Stimulated activated CD4-positive, alpha-beta T cell treated with anti-CD3 and anti-CD28 coated beads, Interleukin-15, amount 100 ng/mL, for 1 hour (primary cell): Measurements from ENCODE around the gene OR5M3.

Experiments used
- DNase-seq, 2 donors: peaks; one replicate each; pipeline ENCODE4 v3.0.0-alpha.2; 2020; ENCODE audit warnings: low read depth in 1 of 2, low spot score in 1 of 2

The OR5M3 gene

DNA sequence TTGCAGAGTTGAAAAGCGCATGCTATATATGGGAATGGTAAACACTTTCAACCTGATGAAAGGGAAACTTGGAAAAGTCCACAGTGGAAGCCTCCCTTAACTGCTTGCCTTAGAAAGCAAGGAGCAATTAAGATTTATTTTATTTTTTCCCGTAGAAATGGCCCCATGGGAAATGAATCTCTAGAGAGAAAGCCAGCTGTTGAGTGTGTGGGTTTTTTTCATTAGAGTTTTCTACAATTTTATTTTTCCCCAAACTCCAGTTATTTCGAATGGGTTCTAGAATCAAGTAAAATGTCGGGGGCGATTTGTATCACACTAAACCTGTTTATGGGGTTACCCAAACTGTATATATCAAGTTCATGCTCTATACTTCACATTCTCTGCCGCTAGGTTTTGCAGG is at the start of gene OR5M3:
Gene OR5M3, minus strand, starts transcription at position 101 of the 400 bp plus-strand sequence. CDS start 2,855 bp downstream, outside the sequence.
- DNase-seq, result no peak

DNA sequence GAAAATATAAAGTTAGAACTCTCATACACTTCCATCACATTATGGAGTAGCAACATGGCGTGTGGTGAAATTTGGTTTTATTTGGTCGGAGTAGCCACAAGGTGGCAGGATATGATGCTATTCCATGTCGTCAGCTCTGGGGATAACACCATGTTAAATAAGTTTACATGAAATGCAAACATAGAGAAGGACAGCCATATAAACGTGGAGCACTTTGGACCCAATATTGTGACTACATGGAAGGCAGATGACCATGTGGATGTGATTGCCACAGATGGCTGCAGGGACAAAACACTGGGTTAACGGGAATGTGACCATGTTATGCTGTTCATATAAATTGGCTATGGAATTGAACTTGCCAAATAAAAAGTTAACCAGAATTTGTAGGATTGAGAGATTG is 48.9 kb upstream of the OR5M3 start:
- DNase-seq, result no peak

DNA sequence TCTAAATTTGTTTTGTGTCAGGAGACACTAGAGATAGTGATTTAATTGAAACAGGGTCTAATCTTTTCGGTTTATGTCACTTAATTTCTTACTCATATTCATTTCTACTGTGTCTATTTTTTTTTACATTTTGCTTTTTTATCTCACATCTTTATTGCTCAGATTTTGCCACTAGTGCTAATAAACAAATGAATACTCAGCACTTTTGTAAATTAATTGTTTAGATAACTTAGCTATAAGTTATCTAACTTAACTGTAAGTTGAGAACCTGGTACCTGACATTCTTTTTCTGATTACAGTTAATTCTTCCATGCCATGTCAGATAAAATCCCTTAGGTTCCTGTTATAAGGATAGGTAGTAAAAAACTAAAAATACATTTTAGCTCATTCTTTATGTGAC is 40.1 kb upstream of the OR5M3 start:
- DNase-seq, result no peak

DNA sequence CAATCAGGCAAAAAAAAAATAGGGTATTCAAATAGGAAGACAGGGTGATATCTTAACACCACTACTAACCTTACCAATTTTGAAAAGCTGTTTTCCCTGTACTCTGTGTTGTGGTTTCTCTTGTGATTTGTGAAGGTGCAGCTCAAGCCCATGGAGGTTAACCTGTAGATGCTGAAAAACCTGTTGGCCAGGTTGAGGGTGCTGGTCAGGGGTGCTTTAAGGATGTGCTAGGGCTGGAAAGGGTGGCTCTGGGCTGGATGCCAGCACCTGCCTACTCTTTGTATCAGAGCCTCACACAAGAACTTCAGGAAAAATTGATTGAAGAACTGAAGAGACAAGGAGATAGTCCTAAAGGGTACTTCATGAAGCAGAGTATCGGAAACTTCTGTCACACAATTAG is 36.3 kb upstream of the OR5M3 start:
- DNase-seq, result no peak

DNA sequence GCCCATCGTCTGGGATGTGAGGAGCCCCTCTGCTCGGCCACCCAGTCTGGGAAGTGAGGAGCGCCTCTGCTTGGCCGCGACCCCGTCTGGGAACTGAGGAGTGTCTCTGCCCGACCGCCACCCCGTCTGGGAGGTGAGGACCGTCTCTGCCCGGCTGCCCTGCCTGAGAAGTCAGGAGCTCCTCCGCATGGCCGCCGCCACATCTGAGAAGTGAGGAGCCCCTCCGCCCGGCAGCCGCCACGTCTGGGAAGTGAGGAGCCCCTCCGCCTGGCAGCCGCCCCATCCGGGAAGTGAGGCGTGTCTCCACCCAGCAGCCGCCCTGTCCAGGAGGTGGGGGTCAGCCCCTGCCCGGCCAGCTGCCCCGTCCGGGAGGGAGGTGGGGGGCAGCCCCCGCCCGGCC is 23.9 kb upstream of the OR5M3 start:
- DNase-seq, result no peak

DNA sequence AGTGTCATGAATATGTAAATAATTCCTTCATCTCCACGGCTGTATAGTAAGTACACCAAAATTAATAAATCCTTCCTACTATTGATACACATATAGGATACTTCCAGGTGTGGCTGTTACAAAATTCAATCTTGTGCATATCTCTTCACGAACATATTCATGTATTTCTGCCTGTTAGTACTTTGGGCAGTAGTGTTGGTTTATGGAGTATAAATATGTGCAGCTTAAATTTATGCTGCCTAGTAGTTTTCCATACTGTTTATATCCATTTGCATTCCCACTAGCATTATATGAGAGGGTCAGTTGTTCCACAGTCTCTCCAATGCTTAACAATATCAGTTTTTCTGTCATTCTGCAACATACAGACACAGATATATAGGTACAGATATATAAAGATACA is 22.0 kb upstream of the OR5M3 start:
- DNase-seq, result no peak

DNA sequence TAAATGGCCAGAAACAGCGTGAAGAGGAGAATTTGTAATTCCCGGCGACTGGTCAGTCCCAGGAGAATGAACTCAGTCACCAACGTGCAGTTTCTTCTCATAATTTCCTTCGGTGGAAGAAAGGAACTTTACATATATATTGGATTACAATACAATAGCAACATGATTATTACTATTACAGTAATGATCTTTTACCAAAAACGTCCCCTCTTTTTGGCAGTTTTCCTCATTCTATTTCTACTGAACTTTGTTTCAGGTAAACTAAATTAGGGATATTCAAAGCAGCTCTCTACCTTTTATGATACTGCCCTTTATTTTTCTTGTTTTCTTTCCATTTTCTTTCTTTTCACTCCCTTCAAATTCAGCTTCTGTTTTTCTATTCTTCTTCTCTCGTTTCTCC is 18.1 kb upstream of the OR5M3 start, which contains the start of gene OR5M8:
Gene OR5M8, minus strand, starts transcription at position 101 of the 400 bp plus-strand sequence. Its CDS starts 0 bp downstream, at position 101.
- no peak for DNase-seq

DNA sequence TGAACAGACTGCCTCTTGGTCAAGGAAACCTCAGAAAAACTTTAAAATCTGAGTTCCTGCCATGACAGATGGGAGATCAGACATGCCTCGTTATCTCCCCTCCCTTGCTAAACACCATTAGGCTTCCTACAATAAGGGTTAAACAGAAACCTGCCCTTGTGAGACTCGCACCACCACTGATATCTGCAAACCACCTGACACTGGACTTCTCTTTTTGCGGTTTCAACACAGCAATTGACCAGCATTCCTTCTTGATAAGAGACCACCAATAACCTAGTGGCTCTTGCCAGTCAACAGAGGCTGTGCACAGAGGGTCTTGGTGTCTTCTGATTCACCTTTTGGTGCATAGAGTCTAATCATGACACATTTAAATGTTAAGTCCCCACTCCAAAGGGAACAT is 13.6 kb upstream of the OR5M3 start:
- no peak for DNase-seq

DNA sequence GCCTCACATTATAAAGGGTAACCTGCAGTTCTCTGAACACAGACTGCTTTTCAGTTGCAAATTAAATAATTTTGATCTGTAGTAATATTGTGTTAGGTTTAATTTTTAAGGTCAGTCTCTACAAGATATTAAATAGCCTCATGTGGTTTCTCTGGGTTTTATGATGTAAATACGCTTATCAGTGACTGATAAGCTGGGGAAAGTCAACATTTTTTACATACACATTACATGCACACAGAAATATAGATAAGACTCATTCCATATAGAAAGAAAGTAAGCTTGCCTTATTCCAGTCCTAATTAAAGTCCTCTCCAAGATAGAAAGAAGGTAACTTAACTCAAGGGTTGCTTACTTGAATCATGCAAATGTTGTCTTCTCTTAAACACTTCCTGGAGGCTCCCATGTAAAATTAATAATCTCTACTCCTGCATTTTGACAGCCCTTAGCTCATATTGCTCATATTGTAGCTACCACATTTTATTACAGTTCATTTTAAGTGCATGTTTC is 1.6 kb upstream of the OR5M3 start:
- no peak for DNase-seq

DNA sequence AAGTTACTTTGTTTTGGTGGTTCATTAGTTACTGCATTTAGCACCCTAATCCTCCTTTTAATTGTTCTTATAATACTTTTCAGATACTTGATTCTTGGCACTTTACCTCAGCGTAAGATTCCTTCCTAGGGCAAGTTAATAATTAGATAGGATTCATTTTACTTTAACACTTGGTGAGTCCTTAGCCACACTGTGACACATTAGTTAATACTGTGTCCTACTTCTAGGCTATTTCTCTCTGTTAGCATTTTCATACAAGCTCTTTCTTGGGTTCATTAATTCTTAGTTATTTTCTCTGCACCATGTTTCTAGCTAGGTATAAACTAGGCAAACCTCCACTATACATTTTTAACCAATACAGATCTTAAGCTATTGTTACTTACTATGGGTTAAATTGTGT is 16.1 kb downstream of the OR5M3 start:
- DNase-seq, result no peak

DNA sequence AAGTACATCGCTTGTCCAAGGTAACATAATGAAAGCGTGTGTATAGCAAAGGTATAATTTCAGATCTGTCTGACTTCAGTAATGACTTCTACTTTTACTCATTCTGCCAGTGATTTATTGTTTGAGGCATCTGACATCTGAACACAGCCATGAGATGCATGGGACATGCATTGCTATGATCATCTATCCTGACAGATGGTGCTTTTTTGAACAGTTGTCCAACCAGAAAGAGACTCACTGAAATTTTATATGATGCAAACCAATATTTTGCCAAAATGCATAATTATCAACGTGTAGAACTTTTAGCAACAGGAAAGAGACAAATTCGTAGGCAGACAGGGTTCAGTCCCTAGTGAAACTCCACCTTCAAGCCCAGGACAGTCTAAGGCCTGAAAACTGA is 19.6 kb downstream of the OR5M3 start:
- DNase-seq, result no peak
